Activated T-helper 9 cell treated with anti-CD3 and anti-CD28 coated beads, Interleukin-2, amount 50 U/mL, for 16 hours (primary cell): ENCODE results near the gene OPCML.

Source experiments
- DNase-seq: peaks from one replicate; pipeline ENCODE4 v3.0.0-alpha.2; 2020; ENCODE audit warnings: low read depth

OPCML gene

GRCh38 chr11:133409799-133410198, 122.5 kb downstream of the OPCML start:
- no peak for DNase-seq

- no peak for DNase-seq
These were observed 123.4 kb downstream of the OPCML start for GRCh38 chr11:133408936-133409335.

GRCh38 chr11:133408402-133408801, 123.9 kb downstream of the OPCML start:
- DNase-seq = no peak

DNA sequence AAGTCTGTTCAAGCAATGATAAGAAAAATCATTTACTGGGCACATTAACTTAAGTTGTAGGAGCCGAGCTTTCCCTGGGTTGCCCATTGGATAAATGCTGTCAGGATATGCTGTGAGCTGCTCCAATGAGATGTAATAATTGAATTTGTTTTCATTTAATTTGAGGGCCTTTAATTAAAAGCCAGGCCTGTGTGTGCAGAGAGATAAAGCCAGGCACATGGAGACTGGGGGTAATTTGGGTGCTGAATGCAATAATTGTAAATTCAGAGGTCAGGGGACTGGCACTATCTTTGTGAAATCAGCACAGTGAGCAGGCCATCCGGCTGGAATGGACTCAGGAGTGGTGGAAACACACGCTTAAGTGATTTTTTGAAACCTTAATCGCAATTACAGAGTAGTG, 125.8 kb downstream of the OPCML start:
- DNase-seq = no peak

DNA sequence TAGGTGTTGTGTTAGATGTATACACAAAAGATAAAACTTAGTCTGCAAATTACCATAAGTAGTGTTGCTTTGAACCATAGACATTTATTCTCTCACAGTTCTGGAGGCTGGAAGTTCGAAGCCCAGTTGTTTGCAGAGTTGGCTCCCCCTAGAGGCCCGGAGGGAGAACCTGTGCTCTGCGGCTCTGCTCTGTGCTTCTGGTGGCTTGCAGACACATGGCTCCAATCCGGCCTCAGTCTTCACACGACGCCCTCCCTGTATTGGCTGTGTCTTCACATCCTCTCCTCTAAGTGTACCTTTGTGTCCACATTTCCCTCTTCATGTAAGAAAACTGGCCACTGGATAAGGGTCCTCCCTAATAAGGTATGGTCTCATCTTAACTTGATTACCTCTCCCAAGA, 128.4 kb downstream of the OPCML start:
- DNase-seq = no peak

DNA sequence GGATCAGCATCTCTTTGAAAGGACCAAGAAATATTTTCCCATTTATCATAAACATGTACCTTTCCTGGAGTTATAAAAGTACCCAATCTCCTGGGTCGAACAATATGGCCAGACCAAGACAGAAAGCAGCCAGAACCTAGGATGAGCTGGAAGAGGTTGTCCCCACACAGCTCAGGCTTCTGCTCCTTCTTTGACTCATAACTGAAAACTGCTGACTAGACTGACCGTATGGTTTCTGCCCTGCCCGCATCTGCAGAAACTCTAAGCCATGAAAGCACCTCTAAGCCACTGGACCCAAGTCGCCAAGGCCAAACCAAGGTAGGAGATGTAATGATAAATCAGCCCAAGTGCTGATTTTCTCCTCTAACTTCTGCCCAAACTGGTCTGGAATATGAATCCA, 129.8 kb downstream of the OPCML start:
- no peak for DNase-seq

DNA sequence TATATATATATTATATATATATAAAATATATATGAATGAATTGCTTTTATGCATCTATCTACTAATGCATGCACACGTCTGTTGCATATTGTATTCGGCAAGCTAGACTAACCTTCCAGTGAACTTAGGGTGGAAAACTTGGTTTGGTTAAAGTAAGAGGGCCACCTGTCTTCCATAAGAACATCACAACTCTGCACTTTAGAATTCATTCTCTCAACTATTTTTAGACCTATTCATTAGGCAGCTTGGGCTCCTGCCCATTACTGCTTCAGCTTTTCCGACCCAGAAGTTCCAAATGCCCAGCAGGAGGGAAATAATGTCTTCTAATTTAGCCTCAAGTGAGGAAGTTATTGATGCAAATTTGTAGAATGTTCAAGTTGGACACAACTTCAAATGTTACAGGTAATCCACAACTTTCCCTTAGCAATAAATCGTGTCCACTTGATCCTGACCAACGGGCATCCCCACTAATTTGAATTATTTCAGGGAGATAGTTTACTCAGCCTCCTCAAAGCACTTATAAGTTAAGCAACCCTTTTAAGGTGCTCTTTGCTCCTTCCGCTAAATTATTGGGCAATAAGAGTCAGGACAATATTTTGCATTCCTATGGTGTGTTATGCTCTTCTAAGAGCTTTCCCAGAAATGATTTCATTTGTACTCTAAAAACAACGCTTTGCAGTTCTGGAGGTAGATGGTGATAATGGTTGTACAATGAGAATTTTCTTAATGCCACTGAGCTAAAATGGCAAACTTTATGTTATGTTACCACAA, 132.3 kb downstream of the OPCML start:
- DNase-seq = no peak

- no peak for DNase-seq
These were observed 133.0 kb downstream of the OPCML start for GRCh38 chr11:133399294-133399693.

DNA sequence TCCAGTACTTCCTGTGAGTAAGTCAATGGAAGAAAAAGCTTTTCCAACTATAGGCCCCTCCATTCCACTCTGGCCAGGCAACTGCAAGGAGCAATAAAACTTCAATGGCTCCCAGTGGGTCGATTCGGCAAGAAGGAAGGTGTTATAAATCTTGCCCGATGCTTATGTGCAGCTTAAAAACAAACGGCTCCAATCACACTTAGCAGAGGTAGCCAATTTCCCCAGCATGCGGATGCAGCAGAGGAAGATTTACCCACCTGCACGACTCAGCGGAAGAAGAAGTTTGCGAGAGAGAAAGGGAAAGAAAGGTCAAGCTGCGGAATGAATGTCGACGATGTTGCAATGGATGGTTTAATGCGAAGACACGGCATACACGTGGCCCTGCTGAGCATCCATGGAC, 141.5 kb downstream of the OPCML start:
- no peak for DNase-seq

GRCh38 chr11:133388975-133389568, 143.2 kb downstream of the OPCML start:
- DNase-seq = no peak

DNA sequence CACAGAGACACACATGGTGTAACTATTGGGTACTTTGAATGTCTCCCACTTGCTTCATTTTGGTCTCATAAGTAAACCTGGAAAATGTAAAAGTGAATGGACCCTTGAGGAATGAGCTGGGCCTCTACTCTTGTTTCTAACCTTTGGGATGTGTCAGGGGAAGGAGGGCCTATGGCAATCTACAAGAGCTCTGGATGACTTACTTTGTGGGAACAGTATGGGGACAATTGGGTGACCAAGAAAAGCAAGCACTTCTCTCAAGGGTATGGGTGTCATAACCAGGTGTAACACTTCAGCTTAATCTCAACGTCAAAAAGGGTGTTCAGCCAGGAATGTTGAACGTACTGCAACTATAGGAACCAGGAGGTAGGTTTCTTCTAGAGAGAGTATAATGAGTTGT, 144.0 kb downstream of the OPCML start:
- DNase-seq = no peak

DNA sequence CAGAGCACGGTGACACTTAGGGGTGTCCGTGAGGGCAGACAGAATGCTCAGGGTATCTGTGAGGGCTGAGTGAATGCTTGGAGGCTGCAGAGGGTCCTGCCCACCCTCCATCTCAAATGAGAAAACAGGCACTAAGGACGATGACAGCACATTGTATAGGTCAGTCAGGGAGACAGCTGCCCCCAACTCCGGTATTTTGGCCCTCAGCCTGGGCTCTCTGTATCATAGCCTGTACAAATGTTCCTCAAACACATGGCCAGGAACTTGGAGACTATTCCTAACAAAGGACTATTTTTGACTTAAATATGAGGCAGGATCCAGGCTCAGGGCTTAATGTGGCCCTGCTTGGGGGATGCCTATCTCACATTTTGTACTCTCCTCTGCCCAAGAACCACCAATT, 145.4 kb downstream of the OPCML start:
- no peak for DNase-seq

DNA sequence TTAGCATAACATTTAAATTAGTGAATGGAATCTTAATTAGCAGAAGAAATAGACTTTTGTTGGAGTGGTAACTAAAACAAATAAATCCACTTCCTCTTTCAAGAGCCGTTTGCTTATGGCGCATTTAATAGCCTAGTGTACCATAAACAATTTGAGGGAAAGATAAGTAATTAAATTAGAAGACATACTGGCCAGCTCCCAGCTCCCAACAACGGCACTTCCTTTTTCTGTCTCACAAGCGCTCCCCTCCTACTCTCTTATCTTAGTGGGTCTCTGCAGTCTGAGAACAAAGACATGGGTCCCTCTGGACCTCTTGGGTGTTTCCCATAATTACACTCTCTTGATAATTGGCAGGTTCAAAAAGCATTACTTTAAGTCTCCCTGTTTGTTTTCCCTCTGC, 146.0 kb downstream of the OPCML start:
- no peak for DNase-seq

DNA sequence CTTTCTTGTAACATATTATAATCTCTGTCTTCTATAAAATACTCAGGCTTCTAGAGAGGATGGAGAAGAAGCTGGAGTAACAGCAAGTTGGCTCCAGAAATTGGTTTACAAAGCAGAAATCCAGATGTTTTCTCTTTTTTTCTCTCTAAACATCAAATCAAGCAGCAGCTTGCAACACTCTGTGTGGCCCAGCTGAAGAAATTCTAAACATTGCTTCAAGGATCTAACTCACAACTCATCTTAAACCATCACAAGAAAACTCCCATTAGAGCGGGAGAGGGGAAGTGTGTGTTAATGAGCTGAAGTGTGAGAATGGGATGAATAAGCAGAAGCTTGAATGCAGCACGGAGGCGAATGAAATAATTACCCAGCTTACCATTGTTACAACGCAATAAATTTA, 146.5 kb downstream of the OPCML start:
- DNase-seq = no peak

DNA sequence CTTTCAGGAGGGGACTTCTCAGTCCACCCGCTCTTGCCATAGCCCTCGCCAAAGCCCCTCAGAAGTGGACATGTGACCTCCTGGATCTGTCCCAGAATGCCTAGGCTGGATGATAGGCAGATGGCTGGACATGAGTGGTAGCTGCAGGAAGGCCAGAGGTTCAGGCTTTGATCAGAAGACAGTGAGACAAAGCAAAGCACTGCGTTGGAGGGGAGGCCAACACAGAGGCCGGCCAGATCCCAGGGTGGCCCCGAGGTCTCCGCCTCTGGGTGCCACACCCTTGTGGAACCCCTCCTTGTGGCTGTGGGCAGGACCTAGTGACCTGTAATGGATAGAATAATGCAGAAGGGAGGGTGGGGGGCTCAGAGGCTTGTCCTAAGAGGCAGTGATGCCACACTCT, 147.6 kb downstream of the OPCML start:
- DNase-seq = no peak

DNA sequence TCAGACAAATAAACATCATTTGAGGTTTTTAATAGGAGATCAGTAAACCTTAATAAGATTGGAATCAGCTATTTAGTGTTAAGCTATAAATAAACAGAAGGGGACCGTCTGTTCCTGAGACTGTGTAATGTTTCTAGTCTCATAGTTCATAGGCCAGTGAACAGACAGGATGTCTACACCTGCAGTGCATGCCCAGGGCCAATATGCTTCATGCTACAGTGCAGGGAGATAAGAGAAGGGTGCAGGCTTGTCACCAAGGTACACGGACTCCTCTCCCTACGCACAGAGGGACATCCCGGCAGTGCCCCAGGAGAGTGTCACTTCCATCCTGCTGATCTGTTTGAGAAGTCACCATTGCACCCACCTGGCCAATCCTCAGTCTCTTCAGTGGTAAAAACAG, 148.6 kb downstream of the OPCML start:
- DNase-seq = no peak

GRCh38 chr11:133383201-133383600, 149.1 kb downstream of the OPCML start:
- DNase-seq = no peak

DNA sequence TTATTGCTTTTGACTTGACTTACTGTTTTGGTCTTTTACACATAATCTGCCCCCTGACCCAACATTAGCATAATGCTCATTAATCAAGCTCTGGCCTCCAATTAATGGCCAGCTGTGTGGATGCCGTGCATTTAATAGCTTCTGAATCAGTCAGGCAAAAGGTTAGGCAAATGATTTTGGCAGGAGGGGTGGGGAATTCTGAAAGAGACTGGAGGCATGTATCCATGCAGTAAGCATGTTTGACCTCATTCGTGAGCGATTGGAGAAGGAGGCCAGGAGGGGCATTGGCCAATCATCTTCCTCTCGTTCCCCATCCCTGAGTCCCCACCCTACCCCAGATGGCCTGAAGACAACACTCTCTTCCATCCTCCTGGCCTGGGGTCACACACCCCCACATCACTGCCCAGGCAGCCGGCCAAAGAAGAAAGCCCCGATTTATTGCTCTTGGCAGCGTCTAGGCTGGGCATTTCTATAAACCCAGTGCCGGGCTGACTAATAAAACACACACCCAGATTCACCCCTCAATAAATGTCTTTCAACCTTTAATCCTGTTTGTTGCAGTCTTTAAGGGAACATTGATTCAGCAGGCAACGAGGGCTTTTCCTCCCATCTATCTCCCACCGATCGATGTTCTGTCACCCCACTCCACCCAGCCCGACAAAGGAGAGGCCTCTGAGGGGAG, 150.0 kb downstream of the OPCML start:
- no peak for DNase-seq

GRCh38 chr11:133381761-133382130, 150.6 kb downstream of the OPCML start:
- no peak for DNase-seq

GRCh38 chr11:133366147-133366546, 166.2 kb downstream of the OPCML start:
- no peak for DNase-seq

GRCh38 chr11:133362916-133363315, 169.4 kb downstream of the OPCML start:
- no peak for DNase-seq

DNA sequence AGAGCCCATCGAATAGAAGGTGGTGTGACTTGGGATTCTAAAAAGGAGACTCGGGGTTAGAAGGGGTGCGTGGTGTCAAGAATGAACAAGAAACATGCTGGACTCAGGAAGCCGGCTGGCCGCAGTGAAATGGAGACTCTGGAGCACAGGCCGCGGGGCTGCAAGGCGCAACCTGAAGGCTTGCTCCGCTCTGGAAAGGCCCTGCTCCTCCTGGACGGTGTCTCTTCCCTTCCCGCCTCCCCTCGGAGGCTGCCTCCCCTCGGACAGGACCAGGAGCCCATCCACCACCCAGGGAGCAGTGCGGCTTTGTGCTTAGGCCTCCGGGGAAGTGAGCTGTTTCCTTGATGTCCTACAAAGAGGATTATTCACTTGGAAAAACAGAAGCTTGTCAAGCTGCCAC, 170.1 kb downstream of the OPCML start:
- no peak for DNase-seq

- DNase-seq = no peak
These were observed 170.7 kb downstream of the OPCML start for GRCh38 chr11:133361689-133361994.
